Measurements from ENCODE around the gene CHURC1.

CHURC1 gene

GRCh38 chr14:64958743-64959142, 44.5 kb downstream of the CHURC1 start:
- DNase-seq, result no peak

- no peak for DNase-seq
Observed at GRCh38 chr14:64960762-64961276, 46.6 kb downstream of the CHURC1 start.

- no peak for DNase-seq
Observed at GRCh38 chr14:64963611-64964010, 49.4 kb downstream of the CHURC1 start.

GRCh38 chr14:64965356-64966000, 51.2 kb downstream of the CHURC1 start:
- DNase-seq, result no peak

- no peak for DNase-seq
Observed at GRCh38 chr14:64966976-64967375, 52.7 kb downstream of the CHURC1 start.

- DNase-seq, result no peak
Observed at GRCh38 chr14:64968167-64968566, 53.9 kb downstream of the CHURC1 start.

- DNase-seq, result no peak
Observed at GRCh38 chr14:64968651-64969050, 54.4 kb downstream of the CHURC1 start.

- DNase-seq, result no peak
Observed at GRCh38 chr14:64970041-64970440, 55.8 kb downstream of the CHURC1 start.

- no peak for DNase-seq
Observed at GRCh38 chr14:64970776-64971477, 56.7 kb downstream of the CHURC1 start.

GRCh38 chr14:64971491-64971942, 57.3 kb downstream of the CHURC1 start:
- DNase-seq, result peak in 1 of 2 donors; percentile 7

GRCh38 chr14:64971943-64972791, 57.9 kb downstream of the CHURC1 start, which contains the start of gene RAB15:
Gene RAB15 (minus strand): TSS chr14:64972336. CDS start chr14:64972076, 260 bp downstream.
- peak; percentile 41 to 44 for DNase-seq

GRCh38 chr14:64973026-64973442, 58.8 kb downstream of the CHURC1 start:
- no peak for DNase-seq

- DNase-seq, result no peak
Observed at GRCh38 chr14:64973826-64974225, 59.6 kb downstream of the CHURC1 start.

GRCh38 chr14:64974563-64974962, 60.3 kb downstream of the CHURC1 start:
- DNase-seq, result no peak

GRCh38 chr14:64979336-64980074, 65.2 kb downstream of the CHURC1 start:
- DNase-seq, result no peak

- peak; percentile 23 to 35 for DNase-seq
Observed at GRCh38 chr14:64983439-64984310, 69.4 kb downstream of the CHURC1 start.
